ENCODE measurements around the gene GINM1.

Gene GINM1

GRCh38 chr6:149545754-149546471, 20.3 kb upstream of the GINM1 start, which contains the start of gene PPIL4 (continued):
- no peak for TF ChIP-seq PRDM6 (tag by site-specific recombination; IDR thresholded peaks at IDR 0.05)
- 0 out of 2 replicates have a peak, but pooled peaks have one; percentile 25 for TF ChIP-seq ZNF664 (tag by site-specific recombination; IDR thresholded peaks at IDR 0.05)
- no peak for TF ChIP-seq ZNF548 (tag by site-specific recombination; IDR thresholded peaks at IDR 0.05)
- no peak for TF ChIP-seq ZIC2 (tag by site-specific recombination; IDR thresholded peaks at IDR 0.05)
- TF ChIP-seq ZNF202 (tag by site-specific recombination; IDR thresholded peaks at IDR 0.05; ENCODE audit: borderline replicate concordance): no peak
- no peak for TF ChIP-seq ZNF747 (tag by site-specific recombination; IDR thresholded peaks at IDR 0.05)
- TF ChIP-seq ZNF830 (tag by site-specific recombination; IDR thresholded peaks at IDR 0.05; ENCODE audit: low read depth): no peak
- peak; percentile 48 for TF ChIP-seq KLF1 (tag by site-specific recombination; IDR thresholded peaks at IDR 0.05)
- no peak for TF ChIP-seq MEIS1 (CRISPR knock-in tag; IDR thresholded peaks at IDR 0.05; ENCODE audit: borderline replicate concordance)
- no peak for TF ChIP-seq ZNF354C (tag by site-specific recombination; IDR thresholded peaks at IDR 0.05; ENCODE audit: borderline replicate concordance, low read depth)
- no peak for TF ChIP-seq ZNF248 (tag by site-specific recombination; IDR thresholded peaks at IDR 0.05)
- no peak for TF ChIP-seq ZNF169 (tag by site-specific recombination; IDR thresholded peaks at IDR 0.05)
- no peak for TF ChIP-seq ZNF626 (tag by site-specific recombination; IDR thresholded peaks at IDR 0.05)
- peak; percentile 43; the same call in 1 of the 2 replicates for TF ChIP-seq ZBTB20 (tag by site-specific recombination; IDR thresholded peaks at IDR 0.05)
- peak; percentile 73; the same call in 1 of the 2 replicates for TF ChIP-seq ZNF324 (tag by site-specific recombination; IDR thresholded peaks at IDR 0.05)
- TF ChIP-seq ZNF266 (tag by site-specific recombination; IDR thresholded peaks at IDR 0.05; ENCODE audit: low read depth): no peak; the same call in 1 of the 2 replicates

GRCh38 chr6:149551920-149552319, 14.3 kb upstream of the GINM1 start:
- ChIA-PET POLR2A (no interaction called here), CTCF (interaction anchor here (0.5 to 2.2 kb wide), 6 partner anchors 9 to 831 kb away, joined by 3 to 9 read pairs (median 4); no protein-coding TSS in a partner anchor)
- Histone ChIP-seq H3K4me1 (ENCODE audit: control insufficient read depth, insufficient read depth, low read length) (no peaks in the 10 kb centered on the region), H3K27ac (ENCODE audit: extremely low read depth, low read depth, low read length) (no peak overlapping the region), H3K4me3 (ENCODE audit: low read depth, low read length) (no peak overlapping the region), H3K36me3 (ENCODE audit: control insufficient read depth in 2 of 2, insufficient read depth in 1 of 2, low read length in 2 of 2) (no peaks in the 10 kb centered on the region), H3K9me3 (ENCODE audit: control insufficient read depth, insufficient read depth, low read depth, low read length) (no peaks in the 10 kb centered on the region)
- TF ChIP-seq ZNF202 (tag by site-specific recombination; IDR thresholded peaks at IDR 0.05; ENCODE audit: borderline replicate concordance) (no peak), ZNF513 (tag by site-specific recombination; IDR thresholded peaks at IDR 0.05) (no peak), KLF16 (tag by site-specific recombination; IDR thresholded peaks at IDR 0.05) (no peak), ZNF362 (tag by site-specific recombination; IDR thresholded peaks at IDR 0.05) (no peak), ZNF341 (tag by site-specific recombination; IDR thresholded peaks at IDR 0.05; ENCODE audit: low read depth) (no peak), ZNF610 (tag by site-specific recombination; IDR thresholded peaks at IDR 0.05; ENCODE audit: borderline replicate concordance) (no peak), ZNF530 (tag by site-specific recombination; IDR thresholded peaks at IDR 0.05; ENCODE audit: low read depth) (no peak), ZNF449 (tag by site-specific recombination; IDR thresholded peaks at IDR 0.05) (no peak), ZNF23 (tag by site-specific recombination; IDR thresholded peaks at IDR 0.05; ENCODE audit: borderline replicate concordance) (no peak), ZNF394 (tag by site-specific recombination; IDR thresholded peaks at IDR 0.05; ENCODE audit: borderline replicate concordance) (no peak), ZNF473 (tag by site-specific recombination; IDR thresholded peaks at IDR 0.05) (no peak), MYNN (tag by site-specific recombination; IDR thresholded peaks at IDR 0.05; ENCODE audit: borderline replicate concordance) (no peak), OVOL3 (tag by site-specific recombination; IDR thresholded peaks at IDR 0.05) (no peak), SALL2 (tag by site-specific recombination; IDR thresholded peaks at IDR 0.05; ENCODE audit: borderline replicate concordance) (no peak), ZNF791 (tag by site-specific recombination; IDR thresholded peaks at IDR 0.05) (no peak), ZNF629 (tag by site-specific recombination; IDR thresholded peaks at IDR 0.05) (no peak)
